Measurements from ENCODE around the gene MAPK8IP3.

The MAPK8IP3 gene

GRCh38 chr16:1741553-1742165 is 35.7 kb downstream of the MAPK8IP3 start:
- no peak for DNase-seq (ENCODE audit: low spot score)

GRCh38 chr16:1743376-1744337 is 37.7 kb downstream of the MAPK8IP3 start:
- no peak for DNase-seq (ENCODE audit: low spot score)

GRCh38 chr16:1744338-1744840 is 38.4 kb downstream of the MAPK8IP3 start:
- DNase-seq (ENCODE audit: low spot score), result no peak

- DNase-seq (ENCODE audit: low spot score), result no peak
Measured at GRCh38 chr16:1745181-1745899, 39.3 kb downstream of the MAPK8IP3 start.

- DNase-seq (ENCODE audit: low spot score), result no peak
Measured at GRCh38 chr16:1745900-1746692, 40.1 kb downstream of the MAPK8IP3 start.

GRCh38 chr16:1746693-1747195 is 40.7 kb downstream of the MAPK8IP3 start:
- no peak for DNase-seq (ENCODE audit: low spot score)

- no peak for DNase-seq (ENCODE audit: low spot score)
Measured at GRCh38 chr16:1747934-1748333, 41.9 kb downstream of the MAPK8IP3 start.

GRCh38 chr16:1749152-1750117 is 43.4 kb downstream of the MAPK8IP3 start:
- DNase-seq (ENCODE audit: low spot score), result no peak

GRCh38 chr16:1751946-1752345 is 46.0 kb downstream of the MAPK8IP3 start:
- DNase-seq (ENCODE audit: low spot score), result no peak

- no peak for DNase-seq (ENCODE audit: low spot score)
Measured at GRCh38 chr16:1752853-1753252, 46.9 kb downstream of the MAPK8IP3 start.

GRCh38 chr16:1754204-1754603 is 48.2 kb downstream of the MAPK8IP3 start:
- DNase-seq (ENCODE audit: low spot score), result no peak

GRCh38 chr16:1757714-1758461 is 51.9 kb downstream of the MAPK8IP3 start:
- DNase-seq (ENCODE audit: low spot score), result no peak

- no peak for DNase-seq (ENCODE audit: low spot score)
Measured at GRCh38 chr16:1758923-1759322, 52.9 kb downstream of the MAPK8IP3 start.

- no peak for DNase-seq (ENCODE audit: low spot score)
Measured at GRCh38 chr16:1759511-1759910, 53.5 kb downstream of the MAPK8IP3 start.

- no peak for DNase-seq (ENCODE audit: low spot score)
Measured at GRCh38 chr16:1760911-1761310, 54.9 kb downstream of the MAPK8IP3 start.

GRCh38 chr16:1761751-1762150 is 55.8 kb downstream of the MAPK8IP3 start:
- no peak for DNase-seq (ENCODE audit: low spot score)

- DNase-seq (ENCODE audit: low spot score), result no peak
Measured at GRCh38 chr16:1762196-1762878, 56.3 kb downstream of the MAPK8IP3 start.

- DNase-seq (ENCODE audit: low spot score), result no peak
Measured at GRCh38 chr16:1762879-1763520, 57.0 kb downstream of the MAPK8IP3 start.

All from globus pallidus (tissue), 1 donor.